Naive B cell (primary cell): ENCODE measurements around the gene MAGEB5. TPM values are rescaled to one million over a fixed set of nuclear protein-coding genes. Genes with fewer than 3 reads are reported as not detected.
"Not testable (repeated sequence)": the region's sequence is repeated elsewhere in the genome, so short reads cannot be mapped to it uniquely, and the experiment has no call there.

Experiments used
- ATAC-seq, 2 donors: fragments of 150-1000 bp; cut with Tn5 transposase; 2 replicates each; pipeline ENCODE4 v1.10.0; 2021; ENCODE audit warnings: low read depth in 2 of 2, mild to moderate bottlenecking in 2 of 2, moderate library complexity in 2 of 2
- DNase-seq: peaks from one replicate; pipeline ENCODE4 v3.0.0; 2022
- H3K27ac Mint-ChIP-seq, 6 donors: one replicate each; pipeline ENCODE4 v1.8.0; 2020 to 2022; ENCODE audit warnings: mild to moderate bottlenecking in 6 of 6, mixed read lengths in 6 of 6, moderate library complexity in 5 of 6, inconsistent platforms in 2 of 6
- H3K27me3 Mint-ChIP-seq, 3 donors: one replicate each; pipeline ENCODE4 v1.8.0; 2021 to 2022; ENCODE audit warnings: mixed read lengths in 3 of 3, mild to moderate bottlenecking in 1 of 3
- H3K36me3 Mint-ChIP-seq, 2 donors: one replicate each; pipeline ENCODE4 v1.8.0; 2020 to 2022; ENCODE audit warnings: mixed read lengths in 2 of 2, inconsistent platforms in 1 of 2, mild to moderate bottlenecking in 1 of 2
- H3K4me1 Mint-ChIP-seq, 3 donors: one replicate each; pipeline ENCODE4 v1.8.0; 2020 to 2022; ENCODE audit warnings: mixed read lengths in 3 of 3, inconsistent platforms in 1 of 3, mild to moderate bottlenecking in 1 of 3, moderate library complexity in 1 of 3
- H3K4me3 Mint-ChIP-seq, 8 donors: one replicate each; pipeline ENCODE4 v1.8.0; 2020 to 2022; ENCODE audit warnings: mild to moderate bottlenecking in 8 of 8, mixed read lengths in 8 of 8, moderate library complexity in 8 of 8, inconsistent platforms in 2 of 8
- H3K9me3 Mint-ChIP-seq, 7 donors: one replicate each; pipeline ENCODE4 v1.8.0; 2020 to 2022; ENCODE audit warnings: mixed read lengths in 7 of 7, mild to moderate bottlenecking in 5 of 7, inconsistent platforms in 2 of 7, moderate library complexity in 1 of 7
- polyA plus RNA-seq, 6 donors: library from polyadenylated mRNA; unstranded; fragments of 300-500 nt; fragmentation: Illumina TruSeq; gene quantifications; one replicate each; pipeline ENCODE4 v1.2.3, GENCODE V29; 2021; ENCODE audit warnings: low read depth in 6 of 6

MAGEB5 gene
- not detected for polyA plus RNA-seq

GRCh38 chrX:26215869-26216268 is at the start of gene MAGEB5:
MAGEB5 (plus strand) TSS chrX:26216169; CDS start chrX:26217302, 1,133 bp downstream.
- Mint-ChIP-seq H3K27ac (no peak within 1 kb of the TSS), H3K4me1 (no peaks in the 10 kb centered on the region), H3K9me3 (peaks cover 0 to 8% (median 2%) of the 10 kb centered on the region in 7 donors), H3K4me3 (no peak within 1 kb of the TSS), H3K27me3 (no peaks in the 10 kb centered on the region), H3K36me3 (no peaks in the 10 kb centered on the region)
- DNase-seq: no peak
- ATAC-seq: no peak

GRCh38 chrX:26192204-26192603 is 23.8 kb upstream of the MAGEB5 start, which contains the start of gene MAGEB6:
MAGEB6 (plus strand) TSS chrX:26192440; CDS start chrX:26193847, 1,407 bp downstream.
- no peaks in the 10 kb centered on the region for H3K27me3 Mint-ChIP-seq
- H3K36me3 Mint-ChIP-seq: no peaks in the 10 kb centered on the region
- no peak within 1 kb of the TSS for H3K4me3 Mint-ChIP-seq
- no peak for DNase-seq
- H3K9me3 Mint-ChIP-seq: peaks cover 0 to 17% (median 4%) of the 10 kb centered on the region in 7 donors
- no peak within 1 kb of the TSS for H3K27ac Mint-ChIP-seq
- H3K4me1 Mint-ChIP-seq: no peaks in the 10 kb centered on the region
- no peak for ATAC-seq

- Mint-ChIP-seq H3K4me3 (no peak overlapping the region), H3K27ac (no peak overlapping the region), H3K4me1 (no peaks in the 10 kb centered on the region), H3K9me3 (peaks cover 0 to 14% (median 5%) of the 10 kb centered on the region in 7 donors), H3K27me3 (no peaks in the 10 kb centered on the region), H3K36me3 (no peaks in the 10 kb centered on the region)
- ATAC-seq (no peak), DNase-seq (no peak)
Measured at GRCh38 chrX:26203561-26203960, 12.4 kb upstream of the MAGEB5 start.

- H3K4me3 Mint-ChIP-seq, ATAC-seq, H3K4me1 Mint-ChIP-seq, DNase-seq, H3K27ac Mint-ChIP-seq, H3K9me3 Mint-ChIP-seq, H3K36me3 Mint-ChIP-seq, H3K27me3 Mint-ChIP-seq: not testable (repeated sequence)
Measured at GRCh38 chrX:26204717-26205116, 11.3 kb upstream of the MAGEB5 start.

GRCh38 chrX:26208012-26208411 is 8.0 kb upstream of the MAGEB5 start:
- no peak overlapping the region for H3K27ac Mint-ChIP-seq
- H3K4me1 Mint-ChIP-seq: no peaks in the 10 kb centered on the region
- H3K36me3 Mint-ChIP-seq: no peaks in the 10 kb centered on the region
- H3K9me3 Mint-ChIP-seq: peaks cover 0 to 6% (median 4%) of the 10 kb centered on the region in 7 donors
- ATAC-seq (no peak), DNase-seq (no peak)
- H3K27me3 Mint-ChIP-seq: no peaks in the 10 kb centered on the region
- H3K4me3 Mint-ChIP-seq: no peak overlapping the region

GRCh38 chrX:26219351-26219750 is 3.4 kb downstream of the MAGEB5 start:
- Mint-ChIP-seq H3K4me3 (no peak overlapping the region), H3K36me3 (no peaks in the 10 kb centered on the region), H3K9me3 (peaks cover 0 to 8% (median 0%) of the 10 kb centered on the region in 7 donors), H3K27ac (no peak overlapping the region), H3K4me1 (no peaks in the 10 kb centered on the region), H3K27me3 (no peaks in the 10 kb centered on the region)
- DNase-seq: no peak
- ATAC-seq: no peak

GRCh38 chrX:26234177-26234576 is 18.2 kb downstream of the MAGEB5 start:
- DNase-seq (no peak), ATAC-seq (no peak)
- Mint-ChIP-seq H3K4me1 (no peaks in the 10 kb centered on the region), H3K27ac (no peak overlapping the region), H3K36me3 (no peaks in the 10 kb centered on the region), H3K4me3 (no peak overlapping the region), H3K27me3 (no peaks in the 10 kb centered on the region), H3K9me3 (peaks cover 0 to 17% (median 9%) of the 10 kb centered on the region in 7 donors)

- DNase-seq (no peak), ATAC-seq (no peak)
- H3K36me3 Mint-ChIP-seq: no peaks in the 10 kb centered on the region
- H3K9me3 Mint-ChIP-seq: peaks cover 0 to 11% (median 5%) of the 10 kb centered on the region in 7 donors
- no peaks in the 10 kb centered on the region for H3K27me3 Mint-ChIP-seq
- no peaks in the 10 kb centered on the region for H3K4me1 Mint-ChIP-seq
- H3K4me3 Mint-ChIP-seq: no peak overlapping the region
- H3K27ac Mint-ChIP-seq: no peak overlapping the region
Measured at GRCh38 chrX:26253526-26253925, 37.6 kb downstream of the MAGEB5 start.

- Mint-ChIP-seq H3K9me3 (peaks cover 0 to 11% (median 5%) of the 10 kb centered on the region in 7 donors), H3K27me3 (no peaks in the 10 kb centered on the region), H3K36me3 (no peaks in the 10 kb centered on the region), H3K4me1 (no peaks in the 10 kb centered on the region), H3K27ac (no peak overlapping the region), H3K4me3 (no peak overlapping the region)
- ATAC-seq: no peak
- no peak for DNase-seq
Measured at GRCh38 chrX:26254436-26254835, 38.5 kb downstream of the MAGEB5 start.

GRCh38 chrX:26262121-26262523 is 46.2 kb downstream of the MAGEB5 start:
- Mint-ChIP-seq H3K36me3 (no peaks in the 10 kb centered on the region), H3K4me3 (no peak overlapping the region), H3K27ac (no peak overlapping the region), H3K27me3 (no peaks in the 10 kb centered on the region), H3K4me1 (no peaks in the 10 kb centered on the region), H3K9me3 (peaks cover 0 to 15% (median 1%) of the 10 kb centered on the region in 7 donors)
- no peak for ATAC-seq
- DNase-seq: no peak

Other genes starting within 250 kb of the MAGEB5 start
- gene MAGEB18, start 77.8 kb upstream of the MAGEB5 start, polyA plus RNA-seq: not detected
- gene MAGEB6B, start 55.6 kb upstream of the MAGEB5 start, polyA plus RNA-seq: not detected
- gene MAGEB6, start 23.7 kb upstream of the MAGEB5 start, polyA plus RNA-seq: not detected